Right atrium auricular region (tissue), 2 donors: ENCODE measurements around the gene PVR. TPM values are rescaled to one million over a fixed set of nuclear protein-coding genes. Genes with fewer than 3 reads are reported as not detected.

Source experiments
- DNase-seq: peaks from one replicate; pipeline ENCODE4 v3.0.0-alpha.2; 2019; ENCODE audit warnings: low spot score
- H3K27ac ChIP-seq, 2 donors: fragments of 200-600 bp; sonication (generic); 1 replicate in 1 of 2; 2 replicates in 1 of 2; pipeline ENCODE4 v1.5.1; 2016 to 2019
- H3K27me3 ChIP-seq, 2 donors: fragments of 200-600 bp; sonication (generic); one replicate each; pipeline versions ENCODE4 v1.5.1 to v1.6.0; 2017 to 2019
- H3K36me3 ChIP-seq: fragments of 200-600 bp; sonication (generic); one replicate; pipeline ENCODE4 v1.5.1; 2016
- H3K4me1 ChIP-seq, 2 donors: fragments of 200-600 bp; sonication (generic); one replicate each; pipeline versions ENCODE4 v1.5.1 to v1.6.0; 2017 to 2019
- H3K4me3 ChIP-seq, 2 donors: fragments of 200-600 bp; sonication (generic); 1 replicate in 1 of 2; 2 replicates in 1 of 2; pipeline ENCODE4 v1.5.1; 2017 to 2019; ENCODE audit warnings: mild to moderate bottlenecking in 1 of 2, moderate library complexity in 1 of 2
- H3K9me3 ChIP-seq, 2 donors: fragments of 200-600 bp; sonication (generic); one replicate each; pipeline ENCODE4 v1.5.1; 2019
- CTCF ChIP-seq, 2 donors: fragments of 200-600 bp; sonication (generic); IDR thresholded peaks; one replicate each; pipeline ENCODE4 v1.5.1; 2019; ENCODE audit warnings: antibody characterized with exemption in 2 of 2
- total RNA-seq, 2 donors: library from RNA; depleted of rRNA; stranded (reverse); fragments of >200 nt; gene quantifications; one replicate each; pipeline ENCODE4 v1.1.0, GENCODE V29; 2016

PVR gene
- total RNA-seq, 2 donors from 2014 or later: 72.4 to 104 TPM

GRCh38 chr19:44697670-44698034, 53.9 kb downstream of the PVR start:
- H3K27me3 ChIP-seq: no peaks in the 10 kb centered on the region
- H3K4me3 ChIP-seq: no peak overlapping the region
- no peak for TF ChIP-seq CTCF (IDR thresholded peaks at IDR 0.05)
- no peak for DNase-seq
- no peaks in the 10 kb centered on the region for H3K9me3 ChIP-seq
- peaks cover 0 to 13% of the 10 kb centered on the region in 2 donors for H3K4me1 ChIP-seq
- no peaks in the 10 kb centered on the region for H3K36me3 ChIP-seq
- H3K27ac ChIP-seq: no peak overlapping the region

- H3K9me3 ChIP-seq: no peaks in the 10 kb centered on the region
- no peaks in the 10 kb centered on the region for H3K36me3 ChIP-seq
- no peak within 1 kb of the TSS for H3K27ac ChIP-seq
- TF ChIP-seq CTCF (IDR thresholded peaks at IDR 0.05): no peak
- DNase-seq: no peak
- H3K27me3 ChIP-seq: no peaks in the 10 kb centered on the region
- no peak within 1 kb of the TSS for H3K4me3 ChIP-seq
- peaks cover 0 to 11% of the 10 kb centered on the region in 2 donors for H3K4me1 ChIP-seq
Measured at GRCh38 chr19:44698492-44699201, 54.9 kb downstream of the PVR start, which contains the start of gene CEACAM16. CEACAM16 (plus strand) TSS chr19:44699151; CDS start chr19:44701457, 2,306 bp downstream.

- Histone ChIP-seq H3K36me3 (no peaks in the 10 kb centered on the region), H3K9me3 (no peaks in the 10 kb centered on the region), H3K27me3 (no peaks in the 10 kb centered on the region), H3K4me1 (peaks cover 0 to 3% of the 10 kb centered on the region in 2 donors), H3K4me3 (no peak overlapping the region), H3K27ac (no peak overlapping the region)
- DNase-seq: no peak
- TF ChIP-seq CTCF (IDR thresholded peaks at IDR 0.05): no peak
Measured at GRCh38 chr19:44700547-44700946, 56.8 kb downstream of the PVR start.

GRCh38 chr19:44701228-44701627, 57.5 kb downstream of the PVR start:
- no peaks in the 10 kb centered on the region for H3K9me3 ChIP-seq
- H3K4me3 ChIP-seq: no peak overlapping the region
- no peaks in the 10 kb centered on the region for H3K27me3 ChIP-seq
- DNase-seq: no peak
- no peak overlapping the region for H3K27ac ChIP-seq
- H3K36me3 ChIP-seq: no peaks in the 10 kb centered on the region
- no peaks in the 10 kb centered on the region for H3K4me1 ChIP-seq
- no peak for TF ChIP-seq CTCF (IDR thresholded peaks at IDR 0.05)

- H3K4me1 ChIP-seq: no peaks in the 10 kb centered on the region
- no peak overlapping the region for H3K4me3 ChIP-seq
- H3K27me3 ChIP-seq: no peaks in the 10 kb centered on the region
- H3K36me3 ChIP-seq: no peaks in the 10 kb centered on the region
- no peak for TF ChIP-seq CTCF (IDR thresholded peaks at IDR 0.05)
- no peak overlapping the region for H3K27ac ChIP-seq
- no peak for DNase-seq
- no peaks in the 10 kb centered on the region for H3K9me3 ChIP-seq
Measured at GRCh38 chr19:44702551-44703176, 59.0 kb downstream of the PVR start.
